Activated T-helper 9 cell treated with anti-CD3 and anti-CD28 coated beads, Interleukin-2, amount 50 U/mL, for 16 hours (primary cell): ENCODE data around the gene FTO.
"Not testable (repeated sequence)": the region's sequence is repeated elsewhere in the genome, so short reads cannot be mapped to it uniquely, and the experiment has no call there.

Experiments
- DNase-seq: peaks from one replicate; pipeline ENCODE4 v3.0.0-alpha.2; 2020; ENCODE audit warnings: low read depth

FTO gene

GRCh38 chr16:53703590-53704444 is at the start of gene FTO, which contains the start of gene RPGRIP1L:
FTO (plus strand) TSS chr16:53704156.
RPGRIP1L (minus strand) TSS chr16:53703859; CDS start chr16:53700723, 3,136 bp downstream.
- peak; percentile 97 for DNase-seq

DNA sequence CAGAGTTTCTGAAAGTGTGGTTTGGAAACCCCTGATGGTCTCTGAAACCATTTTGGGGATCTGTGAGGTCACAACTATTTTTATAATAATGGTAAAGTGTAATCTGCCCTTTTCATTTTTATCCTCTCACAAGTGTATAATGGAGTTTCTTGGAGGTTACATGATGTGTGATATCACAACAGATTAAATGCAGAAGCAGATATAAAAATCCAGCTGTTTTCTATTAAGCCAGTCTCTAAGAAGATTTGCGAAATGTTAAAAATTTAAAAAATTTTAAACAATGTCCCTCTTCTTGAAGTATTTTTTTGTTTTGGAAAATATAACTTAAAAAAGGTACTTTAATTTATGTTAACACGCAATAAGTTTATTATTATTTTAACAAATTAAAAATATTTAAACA is 49.0 kb upstream of the FTO start:
- no peak for DNase-seq

GRCh38 chr16:53662072-53662471 is 41.9 kb upstream of the FTO start:
- DNase-seq = no peak

DNA sequence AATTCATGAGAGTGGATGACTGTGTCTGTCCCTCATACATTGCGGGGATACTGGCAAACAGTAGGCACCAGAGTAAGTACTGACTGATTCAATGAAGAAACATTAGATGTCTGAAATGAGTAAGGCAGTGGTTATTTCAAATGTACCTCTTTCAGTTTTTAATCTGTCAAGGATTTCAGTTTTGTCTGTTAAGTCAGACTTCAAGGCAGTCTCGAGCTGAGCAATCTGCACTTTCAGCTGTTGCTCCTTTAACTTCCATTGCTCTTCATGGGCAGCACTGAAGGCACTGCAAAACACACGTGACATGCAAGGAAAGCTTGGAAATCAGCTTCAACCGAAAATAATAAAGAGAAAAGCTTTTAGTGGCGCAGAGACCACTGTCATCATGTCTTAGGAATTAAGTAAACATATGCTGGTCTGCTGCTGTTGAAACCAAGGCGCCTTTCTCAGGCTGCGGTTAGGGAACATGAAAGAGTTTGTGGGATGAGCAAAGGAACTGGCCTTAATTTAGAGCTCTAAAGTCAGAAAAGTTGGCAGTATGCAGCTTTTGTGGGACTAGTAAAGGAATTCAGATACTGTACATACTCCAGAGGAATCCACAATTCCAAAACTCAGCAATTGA is 39.1 kb upstream of the FTO start:
- no peak for DNase-seq

DNA sequence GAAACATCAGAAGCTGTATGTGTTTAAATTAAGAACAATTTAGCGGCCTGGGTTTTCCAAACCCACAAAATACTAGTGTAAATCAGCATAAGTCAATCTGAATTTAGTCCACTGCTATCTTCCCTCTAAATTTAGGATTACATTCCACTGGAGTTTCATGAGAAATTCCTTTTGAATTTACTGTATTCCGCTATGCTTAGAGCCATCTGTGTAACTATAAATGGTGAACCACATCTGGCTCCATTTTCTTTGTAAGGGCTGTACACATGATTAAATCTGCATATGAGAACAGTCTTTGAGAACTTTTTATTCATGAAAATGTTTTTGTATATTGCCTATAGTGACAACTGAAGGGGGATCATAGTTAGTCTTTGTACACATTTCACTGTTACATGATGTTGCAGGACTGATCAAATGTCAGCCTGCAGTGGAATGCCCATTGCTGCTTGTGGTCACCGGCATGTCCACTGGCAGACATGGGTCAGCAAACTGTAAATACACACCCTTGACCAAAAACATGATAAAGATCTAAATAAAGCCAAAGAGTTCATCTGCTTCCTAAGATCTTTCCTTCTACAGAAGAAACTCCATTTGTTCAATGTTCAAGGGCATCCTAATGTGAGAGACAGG is 37.1 kb upstream of the FTO start:
- DNase-seq = no peak

GRCh38 chr16:53668869-53669268 is 35.1 kb upstream of the FTO start:
- DNase-seq = no peak

GRCh38 chr16:53672461-53672860 is 31.5 kb upstream of the FTO start:
- no peak for DNase-seq

- no peak for DNase-seq
These were observed 30.8 kb upstream of the FTO start for GRCh38 chr16:53673189-53673588.

GRCh38 chr16:53678155-53678554 is 25.8 kb upstream of the FTO start:
- no peak for DNase-seq

- DNase-seq = no peak
These were observed 25.1 kb upstream of the FTO start for GRCh38 chr16:53678756-53679343.

DNA sequence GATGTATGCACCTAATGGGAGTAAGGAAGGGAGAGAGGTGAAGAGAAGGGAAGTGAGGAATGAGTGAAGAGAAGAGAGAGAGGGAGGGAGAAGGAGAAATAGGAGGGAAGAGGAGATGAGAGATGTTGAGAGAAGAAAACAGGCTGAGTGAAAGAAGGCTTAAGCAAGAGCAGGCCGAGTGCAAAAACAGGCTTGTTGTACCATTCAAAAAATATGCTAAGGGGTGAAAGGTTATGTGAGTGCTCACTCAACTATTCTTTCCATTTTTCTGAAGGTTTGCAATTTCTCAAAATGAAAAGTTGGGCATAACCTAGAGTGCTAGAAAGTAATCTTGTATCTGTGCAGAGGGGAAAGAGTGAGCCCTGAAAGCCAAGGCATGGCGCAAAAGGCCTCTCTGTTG is 23.2 kb upstream of the FTO start:
- DNase-seq = no peak

DNA sequence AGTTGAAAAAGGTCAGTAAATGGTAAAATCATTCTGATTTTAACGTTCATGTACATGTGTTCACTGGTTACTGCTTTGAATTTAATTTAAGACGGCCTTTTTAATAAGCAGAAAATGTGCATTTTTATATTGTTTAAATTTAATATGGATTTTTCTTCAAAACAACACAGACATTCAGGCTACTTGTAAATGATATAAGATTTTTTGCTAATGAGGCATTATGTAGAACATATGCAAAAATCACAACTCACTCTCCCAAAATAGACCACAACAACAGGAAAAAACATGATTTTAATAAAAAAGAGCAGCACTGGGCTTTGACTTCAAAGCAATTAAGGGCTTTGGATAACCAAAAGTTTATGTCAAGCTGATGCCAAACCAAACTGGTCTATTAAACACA is 22.6 kb upstream of the FTO start:
- no peak for DNase-seq

DNA sequence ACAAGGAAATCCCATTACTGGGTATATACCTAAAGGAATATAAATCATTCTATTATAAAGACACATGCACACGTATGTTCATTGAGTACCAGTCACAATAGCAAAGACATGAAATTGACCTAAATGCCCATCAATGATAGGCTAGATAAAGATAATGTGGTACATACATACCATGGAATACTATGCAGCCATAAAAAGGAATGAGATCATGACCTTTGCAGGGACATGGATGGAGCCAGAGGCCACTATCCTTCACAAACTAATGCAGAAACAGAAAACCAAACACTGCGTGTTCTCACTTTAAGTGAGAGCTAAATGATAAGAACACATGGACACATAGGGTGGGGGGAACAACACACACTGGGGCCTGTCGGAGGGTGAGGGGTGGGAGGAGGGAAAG is 18.6 kb upstream of the FTO start:
- not testable (repeated sequence) for DNase-seq

GRCh38 chr16:53686710-53687109 is 17.2 kb upstream of the FTO start:
- no peak for DNase-seq

DNA sequence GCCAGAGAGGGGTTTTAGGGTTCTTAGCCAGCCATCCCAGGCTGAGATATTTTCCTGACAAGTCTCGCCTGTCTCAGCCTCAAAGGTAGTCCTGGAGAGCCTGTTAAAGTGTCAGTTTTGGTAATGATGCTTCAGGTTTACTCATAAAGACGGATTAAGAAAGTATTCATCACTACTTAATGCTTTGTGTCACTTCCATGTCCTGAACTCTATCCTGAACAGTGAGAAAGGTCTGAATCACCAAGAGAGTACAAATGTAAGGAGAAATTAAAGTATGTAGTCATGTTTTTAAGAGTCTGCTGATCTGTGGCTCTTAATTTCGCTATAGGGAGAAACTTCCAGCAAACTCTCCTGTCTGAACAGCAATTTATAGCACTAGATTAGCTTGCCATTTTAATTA is 14.3 kb upstream of the FTO start:
- DNase-seq = no peak

DNA sequence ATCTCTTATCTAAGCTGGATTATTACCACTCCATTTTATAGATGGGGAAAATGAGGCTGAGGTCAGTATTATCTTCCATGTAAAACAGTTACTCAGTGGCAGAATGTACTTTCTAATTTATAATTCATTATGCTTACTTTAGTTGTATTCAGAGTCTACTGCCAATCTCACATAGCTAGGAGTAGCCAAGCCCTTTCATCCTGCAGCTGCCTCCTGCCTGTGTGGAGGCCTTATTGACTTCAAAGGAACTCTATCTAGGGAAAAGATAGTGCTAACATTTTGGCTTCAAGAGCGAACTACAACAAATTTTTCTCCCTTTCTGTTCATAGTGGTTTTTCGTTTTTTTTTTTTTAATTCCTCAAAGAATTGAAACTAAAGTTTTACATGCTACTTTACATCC is 13.2 kb upstream of the FTO start:
- DNase-seq = no peak

- no peak for DNase-seq
These were observed 11.8 kb upstream of the FTO start for GRCh38 chr16:53692146-53692545.

DNA sequence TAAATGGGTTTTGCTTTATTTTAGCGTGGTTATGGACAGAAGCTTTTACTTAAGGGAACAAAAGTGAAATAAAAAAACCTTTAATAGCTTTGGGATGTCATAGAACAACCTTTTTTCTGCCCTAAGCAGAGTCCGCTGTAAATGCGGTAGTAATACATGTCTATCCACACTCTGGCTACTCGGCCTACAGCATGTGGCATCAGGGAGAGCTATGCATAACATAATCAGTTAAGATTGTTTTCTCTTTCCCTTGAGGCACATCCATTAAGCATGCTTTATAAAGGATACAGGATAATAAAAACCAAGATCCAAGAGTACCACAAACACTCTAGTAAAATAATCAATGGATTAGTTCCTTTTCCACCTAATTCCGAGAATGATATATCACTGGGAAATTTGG is 10.6 kb upstream of the FTO start:
- DNase-seq = no peak

- DNase-seq = no peak
These were observed 8.9 kb upstream of the FTO start for GRCh38 chr16:53695070-53695469.

DNA sequence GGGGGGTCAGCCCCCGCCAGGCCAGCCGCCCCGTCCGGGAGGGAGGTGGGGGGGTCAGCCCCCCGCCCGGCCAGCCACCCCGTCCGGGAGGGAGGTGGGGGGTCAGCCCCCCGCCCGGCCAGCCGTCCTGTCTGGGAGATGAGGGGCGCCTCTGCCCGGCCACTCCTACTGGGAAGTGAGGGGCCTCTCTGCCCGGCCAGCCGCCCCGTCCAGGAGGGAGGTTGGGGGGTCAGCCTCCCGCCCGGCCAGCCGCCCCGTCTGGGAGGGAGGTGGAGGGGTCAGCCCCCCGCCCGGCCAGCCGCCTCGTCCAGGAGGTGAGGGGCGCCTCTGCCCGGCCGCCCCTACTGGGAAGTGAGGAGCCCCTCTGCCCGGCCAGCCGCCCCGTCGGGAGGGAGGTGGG is 5.7 kb upstream of the FTO start:
- not testable (repeated sequence) for DNase-seq

- no peak for DNase-seq
These were observed 473 bp downstream of the FTO start for GRCh38 chr16:53704445-53704813.

DNA sequence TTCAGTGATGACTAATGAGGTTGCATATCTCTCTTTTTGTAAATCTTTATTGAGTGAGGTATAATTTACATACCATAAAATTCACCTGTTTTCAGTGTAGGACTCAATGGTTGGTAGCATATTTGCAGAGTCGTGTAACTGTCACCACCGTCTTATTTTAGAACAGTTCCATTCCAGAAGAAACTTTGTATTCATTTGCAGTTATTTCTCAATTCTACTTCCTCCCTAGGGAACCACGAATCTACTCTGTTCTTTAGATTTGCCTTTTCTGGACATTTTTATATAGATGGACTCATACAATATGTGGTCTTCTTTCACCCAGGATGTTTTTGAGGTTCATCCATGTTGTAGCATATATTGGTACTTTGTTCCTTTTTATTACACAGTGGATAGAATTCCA is 3.7 kb downstream of the FTO start:
- DNase-seq = no peak

GRCh38 chr16:53708490-53708889 is 4.5 kb downstream of the FTO start:
- DNase-seq = no peak
